SJSA1 (cell line): ENCODE data around the gene SPDYE1. TPM values are rescaled to one million over a fixed set of nuclear protein-coding genes. Genes with fewer than 3 reads are reported as not detected.

ENCODE experiments used
- DNase-seq, 2 experiments: peaks; one replicate each; pipeline ENCODE4 v3.0.0-alpha.2; 2015 to 2020; ENCODE audit warnings: low spot score in 2 of 2, low read depth in 1 of 2
- H3K27ac ChIP-seq: fragments of 250-450 bp; sonication (Bioruptor Pico); 2 replicates; pipeline ENCODE4 v1.5.1; 2020; ENCODE audit warnings: mild to moderate bottlenecking, moderate library complexity
- H3K27me3 ChIP-seq: fragments of 250-450 bp; sonication (Bioruptor Pico); replicated peaks from 2 replicates; pipeline ENCODE4 v1.5.1; 2020; ENCODE audit warnings: mild to moderate bottlenecking, moderate library complexity
- H3K36me3 ChIP-seq: fragments of 250-450 bp; sonication (Bioruptor Pico); 2 replicates; pipeline ENCODE4 v1.5.1; 2020; ENCODE audit warnings: mild to moderate bottlenecking
- H3K4me1 ChIP-seq: fragments of 250-450 bp; sonication (Bioruptor Pico); replicated peaks from 2 replicates; pipeline ENCODE4 v1.6.1; 2021; ENCODE audit warnings: mild to moderate bottlenecking
- H3K4me3 ChIP-seq: fragments of 250-450 bp; sonication (Bioruptor Pico); 2 replicates; pipeline ENCODE4 v1.5.1; 2020; ENCODE audit warnings: mild to moderate bottlenecking
- H3K9me3 ChIP-seq: fragments of 250-450 bp; sonication (Bioruptor Pico); replicated peaks from 2 replicates; pipeline ENCODE4 v1.5.1; 2020; ENCODE audit warnings: mild to moderate bottlenecking
- total RNA-seq: library from RNA; depleted of rRNA; stranded (reverse); fragments of >200 nt; shearing (Covaris generic); gene quantifications from 2 replicates; pipeline ENCODE4 v1.2.3, GENCODE V29; 2014

SPDYE1 gene
- total RNA-seq, 1 experiment from 2014 or later: not detected

DNA sequence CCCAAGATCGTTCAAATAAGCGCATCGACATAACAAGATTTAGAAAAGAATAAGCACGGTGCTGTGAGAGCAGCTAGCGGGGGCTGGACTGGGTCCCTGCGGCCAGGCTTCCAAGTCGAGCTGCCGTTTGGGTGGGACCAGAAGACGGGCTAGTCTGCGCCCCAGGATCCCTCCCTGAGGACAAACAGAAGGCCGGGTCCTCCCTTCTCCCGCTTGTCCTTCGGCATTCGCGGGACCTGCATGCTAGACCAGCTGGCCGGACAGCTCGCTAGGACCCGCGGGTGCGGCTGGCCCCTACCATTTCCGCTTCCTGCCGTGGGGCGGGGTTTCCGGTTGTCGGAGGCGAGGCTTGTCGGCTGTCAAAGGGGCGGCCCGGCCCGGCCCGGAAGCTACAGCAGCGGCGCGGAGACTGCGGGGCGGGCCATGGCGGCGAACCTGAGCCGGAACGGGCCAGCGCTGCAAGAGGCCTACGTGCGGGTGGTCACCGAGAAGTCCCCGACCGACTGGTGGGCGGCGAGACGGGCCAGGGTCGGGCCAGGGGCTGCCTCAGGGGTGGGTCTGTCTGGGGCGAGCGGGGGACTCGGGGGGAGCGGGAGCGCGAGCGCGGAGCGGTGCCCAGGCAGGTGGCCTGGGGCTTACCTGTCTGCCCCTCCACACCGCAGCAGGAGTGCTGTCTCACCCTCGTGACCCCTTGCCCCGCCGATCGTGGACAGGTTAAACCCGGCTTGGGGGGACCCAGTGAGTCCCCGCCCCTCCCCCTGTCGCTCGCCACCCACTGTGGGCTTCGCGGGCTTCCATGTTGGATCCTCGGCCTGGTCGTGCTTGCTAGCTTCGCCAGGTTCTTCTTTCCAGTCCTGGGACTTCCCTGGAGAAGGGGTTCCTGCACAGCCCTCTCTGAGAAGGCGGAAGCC is 46.9 kb downstream of the SPDYE1 start, which contains the start of gene DBNL:
Gene DBNL (plus strand): TSS at position 388 of the 911 bp plus-strand sequence. CDS start 36 bp downstream, at position 424.
- Histone ChIP-seq H3K4me1 (peaks cover 17% of the 10 kb centered on the region), H3K27ac (peak within 1 kb of the TSS; percentile 35), H3K4me3 (peak within 1 kb of the TSS; percentile 69), H3K36me3 (peaks cover 38% of the 10 kb centered on the region), H3K27me3 (no peaks in the 10 kb centered on the region), H3K9me3 (no peaks in the 10 kb centered on the region)
- peak; percentile 76 to 95 for DNase-seq

DNA sequence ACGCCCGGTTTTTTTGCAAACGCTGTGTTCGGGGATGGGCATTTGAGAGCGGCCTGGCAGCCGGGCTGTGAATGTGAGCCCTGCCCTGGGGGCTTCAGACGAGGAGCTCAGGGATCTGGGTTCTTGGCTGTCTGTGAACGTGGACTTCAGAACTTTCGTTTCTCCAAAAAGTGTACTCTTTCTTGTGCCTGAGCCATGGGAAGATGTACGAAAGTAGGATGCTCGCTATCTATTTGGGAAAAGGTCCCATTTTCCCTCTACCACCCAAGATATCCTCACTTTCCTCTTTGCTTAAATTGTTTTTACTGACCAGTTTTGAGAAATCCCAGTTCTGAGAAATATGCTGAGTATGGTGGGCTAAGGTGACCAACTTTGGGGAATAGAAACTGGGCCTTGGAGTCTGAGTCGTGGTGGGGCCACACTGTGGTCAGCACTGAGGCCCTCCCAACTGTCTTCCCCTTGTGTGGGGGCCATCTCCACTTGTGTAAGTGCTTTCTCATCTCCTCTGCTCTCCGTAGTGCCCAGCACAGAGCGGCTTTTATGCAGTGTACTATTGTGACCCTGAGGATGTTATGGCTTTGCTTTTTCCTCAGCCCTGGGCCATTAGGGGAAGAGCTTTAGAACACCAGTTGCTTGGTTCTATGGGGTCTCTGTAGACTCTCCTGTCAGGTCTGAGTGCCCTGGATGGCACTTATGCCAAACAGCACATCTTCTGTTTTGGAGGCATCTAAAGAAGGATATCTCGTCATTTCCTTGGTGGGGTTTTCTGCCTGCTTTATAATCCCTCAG is 47.7 kb downstream of the SPDYE1 start:
- no peak for DNase-seq
- H3K27me3 ChIP-seq: no peaks in the 10 kb centered on the region
- H3K36me3 ChIP-seq: peaks cover 47% of the 10 kb centered on the region
- peak overlapping the region; percentile 69 for H3K4me3 ChIP-seq
- H3K27ac ChIP-seq: peak overlapping the region; percentile 35
- H3K4me1 ChIP-seq: peaks cover 17% of the 10 kb centered on the region
- H3K9me3 ChIP-seq: no peaks in the 10 kb centered on the region

DNA sequence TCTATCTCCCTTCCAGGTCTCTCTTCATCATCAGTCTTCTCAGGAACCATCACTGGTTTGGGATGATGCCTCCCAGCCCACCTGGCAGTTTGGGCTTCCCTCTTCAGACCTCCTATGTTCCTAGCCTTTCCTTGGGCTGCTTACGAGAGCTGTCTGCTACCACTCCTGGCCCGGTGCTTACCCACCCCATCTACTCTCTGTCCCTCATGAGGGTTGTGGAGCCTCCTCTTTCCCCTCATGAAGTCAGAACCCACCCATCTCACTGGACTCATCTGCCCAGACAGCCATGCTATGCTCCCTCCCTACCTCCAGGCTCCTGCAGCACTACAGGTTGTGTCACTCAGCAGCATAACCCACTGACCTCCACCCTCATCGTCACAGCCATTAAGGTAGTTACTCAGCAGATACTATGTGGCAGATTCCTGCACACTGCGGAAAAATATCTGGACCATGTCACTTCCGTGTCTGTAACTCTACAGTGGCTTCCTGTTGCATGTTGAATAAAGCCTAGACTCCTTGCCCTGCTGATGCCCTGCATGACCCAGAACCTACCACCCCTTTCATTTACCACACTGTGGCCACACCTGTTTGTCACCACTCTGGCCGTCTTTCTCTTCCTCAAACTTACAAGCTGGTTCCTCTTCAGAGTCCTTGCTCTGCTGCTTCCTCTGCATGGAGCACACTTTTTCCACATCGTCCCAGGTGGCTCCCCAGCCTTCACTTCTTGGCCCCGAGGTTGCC is 48.8 kb downstream of the SPDYE1 start:
- no peak overlapping the region for H3K27ac ChIP-seq
- DNase-seq: no peak
- no peak overlapping the region for H3K4me3 ChIP-seq
- no peaks in the 10 kb centered on the region for H3K9me3 ChIP-seq
- no peaks in the 10 kb centered on the region for H3K27me3 ChIP-seq
- peaks cover 57% of the 10 kb centered on the region for H3K36me3 ChIP-seq
- H3K4me1 ChIP-seq: peaks cover 17% of the 10 kb centered on the region

DNA sequence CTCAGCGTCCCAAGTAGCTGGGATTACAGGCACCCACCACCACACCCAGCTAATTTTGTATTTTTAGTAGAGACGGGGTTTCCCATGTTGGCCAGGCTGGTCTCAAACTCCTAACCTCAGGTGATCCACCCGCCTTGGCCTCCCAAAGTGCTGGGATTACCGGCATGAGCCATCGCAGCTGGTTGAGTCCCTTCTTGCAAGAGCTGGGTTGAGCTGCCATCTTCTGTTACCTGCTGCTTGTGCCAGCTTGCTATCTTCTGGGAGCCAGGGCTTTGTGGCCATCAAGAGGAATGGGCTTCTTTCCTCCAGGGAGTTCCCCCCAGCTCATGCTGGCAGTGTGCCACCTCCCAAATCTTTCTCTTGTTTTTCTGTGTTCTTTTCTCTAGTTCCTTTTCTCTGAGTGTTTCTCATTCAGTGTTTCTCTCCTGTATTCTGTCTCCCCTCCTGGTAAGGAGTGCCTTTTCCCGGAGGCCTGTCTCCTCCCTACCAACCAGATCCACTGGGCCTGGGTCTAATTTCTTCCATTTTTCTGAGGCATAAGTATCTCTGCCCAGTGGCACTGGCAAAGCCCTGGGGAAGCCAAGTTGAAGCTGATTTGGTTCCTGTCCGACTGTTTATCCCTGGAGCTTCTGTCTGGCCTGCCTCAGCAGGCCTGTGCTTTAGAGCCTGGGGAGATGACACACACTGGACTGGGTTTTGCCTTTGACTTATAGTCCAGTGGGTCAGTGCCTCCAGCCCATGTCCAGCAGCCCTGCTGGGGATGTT is 50.5 kb downstream of the SPDYE1 start:
- Histone ChIP-seq H3K36me3 (peaks cover 71% of the 10 kb centered on the region), H3K4me1 (peaks cover 17% of the 10 kb centered on the region), H3K9me3 (no peaks in the 10 kb centered on the region), H3K27ac (no peak overlapping the region), H3K27me3 (no peaks in the 10 kb centered on the region), H3K4me3 (no peak overlapping the region)
- no peak for DNase-seq

DNA sequence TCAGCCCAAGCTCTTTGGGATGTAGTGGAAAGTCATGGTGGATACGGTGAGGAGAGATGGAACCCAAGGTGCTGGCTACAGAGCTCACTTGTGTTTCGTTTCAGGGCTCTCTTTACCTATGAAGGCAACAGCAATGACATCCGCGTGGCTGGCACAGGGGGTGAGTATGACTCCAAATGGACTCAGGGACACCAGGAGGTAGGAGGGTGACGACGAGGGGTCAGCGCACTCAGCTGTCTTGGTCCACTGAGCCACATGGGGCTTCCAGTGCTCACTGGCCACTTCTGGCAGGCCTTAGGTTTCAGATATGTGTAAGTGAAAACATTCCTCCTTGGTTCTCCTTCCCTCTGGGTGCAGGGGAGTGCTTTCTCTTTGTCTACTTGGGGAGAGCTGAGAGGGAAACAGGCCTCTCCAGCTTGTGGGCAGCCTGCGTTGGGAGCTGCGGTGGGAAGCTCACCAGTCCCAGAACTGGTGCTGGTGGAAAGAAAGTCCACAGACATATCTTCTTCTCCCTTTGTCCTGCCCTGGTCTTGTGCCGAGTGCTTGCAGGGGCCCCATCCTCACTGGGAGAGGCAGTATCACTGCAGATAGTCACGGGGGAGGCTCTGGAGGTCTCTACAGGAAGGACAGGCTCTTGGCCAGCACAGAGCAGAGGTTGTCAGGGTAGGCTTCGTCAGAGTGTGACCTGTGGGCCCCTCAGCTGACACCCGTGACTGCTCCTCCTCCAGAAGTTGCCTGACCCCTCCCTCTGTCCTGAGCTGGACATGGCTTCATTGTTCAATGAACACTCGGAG is 52.6 kb downstream of the SPDYE1 start:
- no peaks in the 10 kb centered on the region for H3K9me3 ChIP-seq
- no peak for DNase-seq
- no peaks in the 10 kb centered on the region for H3K27me3 ChIP-seq
- H3K4me3 ChIP-seq: no peak overlapping the region
- H3K36me3 ChIP-seq: peaks cover 83% of the 10 kb centered on the region
- H3K4me1 ChIP-seq: peaks cover 10% of the 10 kb centered on the region
- H3K27ac ChIP-seq: no peak overlapping the region

DNA sequence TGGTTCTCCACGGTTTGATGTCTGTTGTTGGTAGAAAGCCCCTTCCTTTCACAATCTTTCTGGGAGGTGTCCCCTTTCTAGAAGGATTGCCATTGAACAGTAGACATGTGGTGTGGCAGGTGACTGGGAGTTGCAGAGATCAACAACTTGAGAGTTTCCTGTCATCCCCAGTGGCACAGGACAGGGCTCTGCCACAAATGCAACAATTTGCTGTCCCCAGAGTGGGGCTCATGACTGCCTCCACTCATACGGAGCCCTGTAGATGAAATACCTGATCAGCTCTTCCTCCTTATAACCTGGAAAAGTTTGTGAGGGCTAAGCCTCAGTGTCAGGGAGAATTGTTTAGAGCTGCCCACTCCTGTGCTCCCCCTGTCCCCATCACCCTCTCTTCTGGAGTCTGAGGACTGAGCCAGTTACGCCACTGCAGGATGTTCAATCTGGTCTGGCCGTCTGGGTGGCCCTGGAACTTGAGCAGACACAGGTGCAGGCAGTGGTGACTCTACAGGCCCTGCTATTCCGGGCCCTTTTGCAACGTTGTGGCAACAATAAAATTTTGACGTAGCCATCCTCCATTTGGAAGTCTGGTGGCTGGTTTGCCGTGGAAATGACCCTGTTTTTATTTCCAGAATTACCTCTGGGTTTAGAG is 53.3 kb downstream of the SPDYE1 start:
- H3K36me3 ChIP-seq: peaks cover 89% of the 10 kb centered on the region
- H3K27ac ChIP-seq: no peak overlapping the region
- DNase-seq: no peak
- no peaks in the 10 kb centered on the region for H3K27me3 ChIP-seq
- H3K4me1 ChIP-seq: peaks cover 3% of the 10 kb centered on the region; the same call in 1 of the 2 replicates
- H3K4me3 ChIP-seq: no peak overlapping the region
- no peaks in the 10 kb centered on the region for H3K9me3 ChIP-seq

DNA sequence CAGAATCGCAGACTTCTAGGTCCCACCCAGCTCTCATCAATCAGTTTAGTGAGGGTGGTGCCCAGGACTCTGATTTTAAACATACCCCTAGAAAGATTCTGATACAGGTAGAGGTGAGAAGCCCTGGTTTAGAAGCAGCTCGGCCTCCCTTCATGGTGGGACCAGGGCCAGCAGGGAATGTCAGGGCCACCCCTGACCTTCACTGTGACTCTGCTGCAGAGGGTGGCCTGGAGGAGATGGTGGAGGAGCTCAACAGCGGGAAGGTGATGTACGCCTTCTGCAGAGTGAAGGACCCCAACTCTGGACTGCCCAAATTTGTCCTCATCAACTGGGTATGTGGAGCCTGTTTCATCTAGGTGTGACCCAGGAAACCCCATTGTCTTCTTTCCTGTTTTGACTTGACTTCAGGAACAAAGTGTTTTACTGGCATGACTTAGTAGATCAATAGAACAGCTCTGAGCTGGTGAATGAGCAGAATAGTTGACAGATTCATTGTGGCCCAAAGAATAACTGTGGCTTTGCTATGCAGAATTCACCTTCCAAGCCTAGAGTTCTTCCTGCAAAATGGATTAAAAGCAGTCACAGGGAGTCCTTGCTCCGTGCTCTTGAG is 54.0 kb downstream of the SPDYE1 start:
- H3K9me3 ChIP-seq: no peaks in the 10 kb centered on the region
- no peak for DNase-seq
- no peak overlapping the region for H3K4me3 ChIP-seq
- no peak overlapping the region for H3K27ac ChIP-seq
- H3K36me3 ChIP-seq: peaks cover 89% of the 10 kb centered on the region
- no peaks in the 10 kb centered on the region for H3K27me3 ChIP-seq
- no peaks in the 10 kb centered on the region for H3K4me1 ChIP-seq

DNA sequence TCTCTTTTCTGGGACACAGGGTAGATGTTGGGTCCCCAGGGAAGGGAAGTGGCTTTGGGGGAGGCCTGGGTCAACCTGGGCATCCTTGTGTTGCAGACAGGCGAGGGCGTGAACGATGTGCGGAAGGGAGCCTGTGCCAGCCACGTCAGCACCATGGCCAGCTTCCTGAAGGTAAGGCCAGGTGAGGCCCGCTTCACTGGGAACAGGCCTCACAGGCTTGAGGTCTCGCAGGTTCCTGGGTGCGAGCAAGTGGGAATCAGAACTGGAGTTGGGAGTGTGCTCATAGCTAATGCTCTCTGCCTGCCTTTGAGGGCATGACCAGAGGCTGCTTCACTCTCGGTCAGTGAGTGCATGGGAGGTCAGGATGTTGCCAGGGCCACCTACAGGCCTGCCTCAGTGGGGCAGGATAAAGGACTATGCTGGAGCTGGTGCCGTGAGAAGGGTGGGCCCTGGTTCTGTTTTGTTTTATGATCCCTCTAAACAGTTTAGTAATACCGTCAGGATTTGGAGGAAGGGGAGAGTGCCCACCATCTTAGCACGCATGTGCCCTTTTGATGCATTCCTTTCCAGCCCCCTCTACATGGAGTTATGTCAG is 55.2 kb downstream of the SPDYE1 start:
- Histone ChIP-seq H3K27ac (no peak overlapping the region), H3K4me1 (no peaks in the 10 kb centered on the region), H3K36me3 (peaks cover 92% of the 10 kb centered on the region), H3K27me3 (no peaks in the 10 kb centered on the region), H3K4me3 (no peak overlapping the region), H3K9me3 (no peaks in the 10 kb centered on the region)
- no peak for DNase-seq

- Histone ChIP-seq H3K4me1 (no peaks in the 10 kb centered on the region), H3K9me3 (no peaks in the 10 kb centered on the region), H3K4me3 (no peak overlapping the region), H3K27ac (no peak overlapping the region), H3K27me3 (no peaks in the 10 kb centered on the region), H3K36me3 (peaks cover 94% of the 10 kb centered on the region)
- no peak for DNase-seq
Measured at GRCh38 chr7:44056681-44057080, 59.0 kb downstream of the SPDYE1 start.

DNA sequence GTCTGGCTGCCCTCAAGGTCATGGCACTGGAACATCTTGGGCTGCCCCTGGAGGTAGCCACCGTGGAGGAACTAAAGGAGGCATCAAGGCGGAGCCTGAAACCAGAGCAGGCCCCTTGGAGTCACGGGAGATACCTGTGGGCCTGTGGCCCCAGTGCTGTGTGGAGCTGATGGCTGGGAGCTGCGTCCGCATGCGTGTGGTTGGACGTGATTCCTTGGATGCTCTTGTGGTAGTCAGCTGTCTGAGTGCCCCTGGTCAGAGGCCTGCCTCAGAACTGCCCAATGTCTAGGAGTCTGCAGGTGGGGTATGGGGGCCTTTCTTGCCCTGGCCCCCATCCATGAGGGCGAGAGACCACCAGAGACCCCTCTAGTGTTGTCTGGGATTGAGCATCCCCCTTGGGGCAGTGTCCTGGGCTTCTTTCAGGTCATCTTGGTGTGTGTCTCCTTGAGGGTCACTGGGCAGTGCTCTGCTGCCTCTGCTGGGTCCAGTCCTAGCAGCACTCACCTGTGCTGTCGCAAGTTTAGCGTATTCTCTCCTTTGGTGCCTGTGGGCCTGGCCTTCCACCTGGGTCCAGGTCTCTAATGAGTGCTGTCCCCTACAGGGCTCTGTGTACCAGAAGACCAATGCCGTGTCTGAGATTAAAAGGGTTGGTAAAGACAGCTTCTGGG is 59.6 kb downstream of the SPDYE1 start:
- Histone ChIP-seq H3K9me3 (no peaks in the 10 kb centered on the region), H3K4me3 (no peak overlapping the region), H3K4me1 (no peaks in the 10 kb centered on the region), H3K27ac (no peak overlapping the region), H3K36me3 (peaks cover 95% of the 10 kb centered on the region), H3K27me3 (no peaks in the 10 kb centered on the region)
- no peak for DNase-seq
